Measurements from ENCODE around the gene MAP3K14.
A peak's percentile ranks its signal among the peaks of the same experiment; 100 is the strongest.

The MAP3K14 gene

DNA sequence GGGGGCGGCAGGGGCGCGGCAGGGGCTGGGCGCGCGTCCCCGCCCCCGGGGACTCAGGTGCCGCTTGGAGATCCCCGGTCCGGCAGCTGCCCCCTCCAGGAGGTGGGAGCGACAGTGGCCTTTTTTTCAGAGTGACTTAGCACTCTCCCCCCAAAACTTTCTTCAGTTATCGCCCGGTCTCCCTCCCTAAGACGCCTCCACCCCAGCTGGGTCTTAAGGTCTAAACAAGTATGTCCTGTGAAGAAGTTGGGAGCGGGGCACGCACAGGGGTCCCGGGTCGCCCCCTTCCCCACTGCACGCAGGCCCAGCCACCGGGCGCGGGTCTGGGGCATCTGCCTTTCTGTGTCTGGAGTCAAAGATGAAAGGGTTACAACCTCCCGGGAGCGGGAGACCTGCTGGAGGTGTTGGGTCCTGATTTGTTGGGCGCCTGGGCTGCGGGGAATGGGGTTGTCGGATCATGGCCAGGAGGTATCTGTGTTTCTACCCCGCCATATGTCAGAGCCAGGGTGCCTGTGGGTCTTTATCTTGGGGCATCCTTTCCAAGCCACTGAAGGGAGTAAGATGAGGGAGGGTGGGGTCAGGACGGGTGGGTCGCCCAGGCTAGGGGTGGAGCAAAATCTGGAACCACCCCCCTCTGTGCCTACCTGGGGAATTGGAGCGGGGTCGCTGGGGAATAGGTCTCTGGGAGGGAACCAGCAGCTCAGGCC, 94.4 kb downstream of the MAP3K14 start:
- DNase-seq (ENCODE audit: low spot score), result no peak

DNA sequence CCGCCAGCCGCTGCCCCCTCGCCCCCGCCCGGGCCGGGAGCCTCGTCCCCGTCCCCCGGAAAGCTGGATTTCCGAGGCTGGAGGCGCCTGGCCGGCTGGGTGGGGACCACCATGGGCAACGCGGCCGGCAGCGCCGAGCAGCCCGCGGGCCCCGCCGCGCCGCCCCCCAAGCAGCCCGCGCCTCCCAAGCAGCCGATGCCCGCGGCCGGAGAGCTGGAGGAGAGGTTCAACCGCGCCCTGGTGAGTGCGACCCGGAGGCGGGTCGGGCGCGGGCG, 94.9 kb downstream of the MAP3K14 start:
- DNase-seq (ENCODE audit: low spot score), result no peak

DNA sequence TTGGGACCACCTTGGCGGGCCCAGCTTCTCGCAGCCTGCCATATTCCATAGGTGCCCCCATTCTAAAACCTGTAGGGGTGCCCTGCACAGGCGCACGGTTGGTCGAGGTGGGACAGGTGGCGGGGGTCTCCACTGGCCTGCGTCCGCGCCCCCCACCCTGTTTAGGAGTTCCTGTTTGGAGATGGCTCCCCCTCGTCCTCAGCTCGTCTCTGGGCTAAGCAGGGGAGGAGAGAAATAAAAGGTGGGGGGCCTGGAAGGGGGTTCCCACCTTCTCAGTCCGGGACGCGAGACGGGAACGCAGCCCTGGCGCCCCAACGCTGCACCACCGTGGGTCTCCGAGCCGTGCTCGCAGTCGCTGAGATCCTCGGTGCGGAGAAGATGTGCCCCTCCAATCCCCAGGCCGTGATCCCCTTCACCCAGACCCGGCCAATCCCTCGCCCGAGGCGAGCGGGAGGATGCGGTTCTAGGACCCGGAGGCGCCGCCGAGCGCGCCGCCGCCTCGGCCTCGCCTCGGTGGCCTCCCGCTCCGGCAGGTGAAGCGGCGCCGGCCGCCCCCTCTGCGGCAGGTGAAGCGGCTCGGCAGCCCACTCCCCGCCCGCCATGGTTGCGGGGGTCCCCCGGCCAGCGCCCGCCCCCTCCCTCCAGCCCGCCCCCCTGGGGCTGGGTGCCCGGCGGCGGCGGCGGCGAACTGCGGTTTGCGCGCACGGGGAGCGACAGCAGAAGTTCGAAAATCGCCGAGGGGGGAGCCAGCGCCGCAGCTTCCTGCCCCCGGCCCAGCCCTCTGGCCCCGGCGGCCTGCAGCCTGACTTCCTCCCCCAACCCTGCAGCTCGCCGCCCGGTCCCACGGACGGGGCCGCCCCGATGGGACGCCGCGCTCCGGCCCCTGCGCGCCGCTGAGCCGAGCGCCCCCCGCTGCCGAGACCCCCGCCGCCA, 95.5 kb downstream of the MAP3K14 start, which contains the start of gene FMNL1:
Gene FMNL1, plus strand, starts transcription at position 805 of the 933 bp plus-strand sequence. CDS start 240 bp downstream, outside the sequence.
- DNase-seq (ENCODE audit: low spot score), result no peak

GRCh38 chr17:45220079-45220478, 96.7 kb downstream of the MAP3K14 start:
- DNase-seq (ENCODE audit: low spot score), result no peak

GRCh38 chr17:45218895-45219661, 97.7 kb downstream of the MAP3K14 start:
- peak; percentile 88 for DNase-seq (ENCODE audit: low spot score)
